HL-60 (cell line): ENCODE data around the gene YIF1B.

Experiments
- DNase-seq, 2 experiments: peaks; one replicate each; pipeline ENCODE4 v3.0.0-alpha.2; 2010 to 2020; ENCODE audit warnings: low read depth in 1 of 2, low spot score in 1 of 2
- H3K27ac ChIP-seq: fragments of 250-450 bp; sonication (Bioruptor Pico); replicated peaks from 2 replicates; pipeline ENCODE4 v1.5.1; 2020; ENCODE audit warnings: mild to moderate bottlenecking, moderate library complexity
- H3K27me3 ChIP-seq: fragments of 250-450 bp; sonication (Bioruptor Pico); 2 replicates; pipeline ENCODE4 v1.5.1; 2021; ENCODE audit warnings: mild to moderate bottlenecking, moderate library complexity; ENCODE audit not compliant: insufficient read depth, poor library complexity, severe bottlenecking
- H3K4me3 ChIP-seq: replicated peaks from 2 replicates; pipeline ENCODE4 v1.5.1; 2011; ENCODE audit warnings: mild to moderate bottlenecking, control low read depth, low read length; ENCODE audit not compliant: insufficient read depth
- CTCF ChIP-seq: IDR thresholded peaks from one replicate; pipeline ENCODE4 v1.5.1; 2011; ENCODE audit warnings: low read length, control low read depth, inconsistent platforms; ENCODE audit not compliant: insufficient read depth
- GABPA ChIP-seq: IDR thresholded peaks from 2 replicates; pipeline ENCODE4 v1.6.1; 2012; ENCODE audit warnings: low read depth
- POLR2AphosphoS5 ChIP-seq: IDR thresholded peaks from 2 replicates; pipeline ENCODE4 v1.6.1; 2012; ENCODE audit warnings: low read depth
- REST ChIP-seq: IDR thresholded peaks from 2 replicates; pipeline ENCODE4 v1.6.1; 2012; ENCODE audit warnings: low read depth; ENCODE audit not compliant: insufficient replicate concordance
- SPI1 ChIP-seq: IDR thresholded peaks from 2 replicates; pipeline ENCODE4 v1.6.1; 2012; ENCODE audit warnings: low read depth, mild to moderate bottlenecking, borderline replicate concordance

Gene YIF1B

GRCh38 chr19:38308006-38308766, 7.6 kb downstream of the YIF1B start:
- no peak for DNase-seq
- H3K4me3 ChIP-seq = no peak overlapping the region
- TF ChIP-seq GABPA = no peak
- TF ChIP-seq REST = no peak
- no peak for TF ChIP-seq POLR2AphosphoS5
- no peak for TF ChIP-seq CTCF
- no peak for TF ChIP-seq SPI1
- no peaks in the 10 kb centered on the region for H3K27me3 ChIP-seq
- no peak overlapping the region for H3K27ac ChIP-seq

- no peak for TF ChIP-seq GABPA
- no peak for TF ChIP-seq CTCF
- no peak for TF ChIP-seq REST
- no peak for TF ChIP-seq POLR2AphosphoS5
- TF ChIP-seq SPI1 = no peak
- H3K27ac ChIP-seq = no peak overlapping the region
These were observed 8.2 kb downstream of the YIF1B start for GRCh38 chr19:38307597-38307996.

GRCh38 chr19:38307076-38307475, 8.7 kb downstream of the YIF1B start:
- H3K4me3 ChIP-seq = no peak overlapping the region
- DNase-seq = no peak

More at GRCh38 chr19:38307597-38307996, 8.2 kb downstream of the YIF1B start:
- no peak overlapping the region for H3K4me3 ChIP-seq
- DNase-seq = no peak
- H3K27me3 ChIP-seq = no peaks in the 10 kb centered on the region

More at GRCh38 chr19:38307076-38307475, 8.7 kb downstream of the YIF1B start:
- TF ChIP-seq CTCF (no peak), REST (no peak), SPI1 (no peak), POLR2AphosphoS5 (no peak), GABPA (no peak)
- Histone ChIP-seq H3K27me3 (no peaks in the 10 kb centered on the region), H3K27ac (no peak overlapping the region)
